Activated naive CD8-positive, alpha-beta T cell treated with anti-CD3 and anti-CD28 coated beads, Interleukin-2, amount 10 ng/mL, durations not matched to agents 7 days and 5 days (primary cell): ENCODE results near the gene FAM186B. TPM values are rescaled to one million over a fixed set of nuclear protein-coding genes. Genes with fewer than 3 reads are reported as not detected.
A peak's percentile ranks its signal among the peaks of the same experiment; 100 is the strongest.

Experiments used
- ATAC-seq: fragments of 150-1000 bp; cut with Tn5 transposase; one replicate; pipeline ENCODE4 v1.10.0; 2021; ENCODE audit warnings: low read depth, moderate library complexity
- POLR2A ChIA-PET: fragments of 350-600 bp; sonication (Branson Sonifier 250); formaldehyde crosslinking; loops from one replicate; lab custom pipeline; 2021; ENCODE audit warnings: antibody characterized with exemption; lab: Charles Lee
- DNase-seq: peaks from one replicate; pipeline ENCODE4 v3.0.0; 2021
- H3K27ac Mint-ChIP-seq: one replicate; pipeline ENCODE4 v1.8.0; 2022; ENCODE audit warnings: mild to moderate bottlenecking, mixed read lengths
- H3K27me3 Mint-ChIP-seq: one replicate; pipeline ENCODE4 v1.8.0; 2022; ENCODE audit warnings: mild to moderate bottlenecking, moderate library complexity, mixed read lengths
- H3K36me3 Mint-ChIP-seq: one replicate; pipeline ENCODE4 v1.8.0; 2021; ENCODE audit warnings: mild to moderate bottlenecking, mixed read lengths
- H3K4me1 Mint-ChIP-seq: one replicate; pipeline ENCODE4 v1.8.0; 2021; ENCODE audit warnings: mixed read lengths
- H3K4me3 Mint-ChIP-seq: one replicate; pipeline ENCODE4 v1.8.0; 2022; ENCODE audit warnings: mild to moderate bottlenecking, moderate library complexity, mixed read lengths
- H3K9me3 Mint-ChIP-seq: one replicate; pipeline ENCODE4 v1.8.0; 2021; ENCODE audit warnings: mixed read lengths
- total RNA-seq, 2 experiments: library from RNA; stranded (reverse); gene quantifications; one replicate each; pipeline ENCODE4 v1.2.3, GENCODE V29; 2021

The FAM186B gene
- total RNA-seq, 2 experiments from 2014 or later: 0.11 to 0.20 TPM

DNA sequence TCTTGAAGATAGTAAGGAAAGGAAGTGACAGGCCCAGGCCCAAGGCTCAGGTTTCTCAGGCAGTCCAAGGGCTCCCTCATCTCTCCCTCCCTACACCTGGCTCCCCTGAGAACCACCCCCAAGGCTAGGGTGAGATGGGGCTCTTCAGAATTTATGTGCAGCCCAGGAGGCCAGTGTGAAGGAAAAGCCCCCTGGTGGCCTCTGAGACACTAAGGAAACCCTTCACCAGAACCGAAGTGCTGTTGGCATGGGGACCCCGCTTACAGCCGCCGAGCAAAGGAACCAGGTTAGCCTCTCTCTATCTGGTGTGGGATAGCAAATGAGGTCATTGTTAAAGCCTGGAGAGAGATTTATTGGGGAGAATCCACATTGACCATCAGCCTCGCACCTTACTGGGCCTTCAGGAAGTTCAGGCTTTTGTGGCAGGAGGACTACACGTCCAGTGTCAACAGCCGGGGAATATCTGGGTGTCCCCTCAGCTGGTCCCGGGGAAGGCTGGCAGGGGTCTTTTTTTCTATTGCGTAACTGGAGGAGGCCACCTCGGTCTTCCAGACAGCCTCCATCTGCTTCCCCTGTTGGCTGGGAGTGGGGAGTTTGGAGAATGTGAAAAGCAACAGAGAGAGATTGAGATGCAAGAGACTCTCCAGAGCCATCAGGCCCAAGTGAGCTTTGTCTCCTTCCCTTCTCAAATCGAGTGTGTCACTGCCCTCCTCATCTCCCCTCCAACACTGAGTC, 18.1 kb downstream of the FAM186B start:
- POLR2A ChIA-PET: interaction anchor here (0.6 kb wide), 1 partner anchor 36 kb away, joined by 6 read pairs; the partner anchor contains the start of gene PRPF40B

DNA sequence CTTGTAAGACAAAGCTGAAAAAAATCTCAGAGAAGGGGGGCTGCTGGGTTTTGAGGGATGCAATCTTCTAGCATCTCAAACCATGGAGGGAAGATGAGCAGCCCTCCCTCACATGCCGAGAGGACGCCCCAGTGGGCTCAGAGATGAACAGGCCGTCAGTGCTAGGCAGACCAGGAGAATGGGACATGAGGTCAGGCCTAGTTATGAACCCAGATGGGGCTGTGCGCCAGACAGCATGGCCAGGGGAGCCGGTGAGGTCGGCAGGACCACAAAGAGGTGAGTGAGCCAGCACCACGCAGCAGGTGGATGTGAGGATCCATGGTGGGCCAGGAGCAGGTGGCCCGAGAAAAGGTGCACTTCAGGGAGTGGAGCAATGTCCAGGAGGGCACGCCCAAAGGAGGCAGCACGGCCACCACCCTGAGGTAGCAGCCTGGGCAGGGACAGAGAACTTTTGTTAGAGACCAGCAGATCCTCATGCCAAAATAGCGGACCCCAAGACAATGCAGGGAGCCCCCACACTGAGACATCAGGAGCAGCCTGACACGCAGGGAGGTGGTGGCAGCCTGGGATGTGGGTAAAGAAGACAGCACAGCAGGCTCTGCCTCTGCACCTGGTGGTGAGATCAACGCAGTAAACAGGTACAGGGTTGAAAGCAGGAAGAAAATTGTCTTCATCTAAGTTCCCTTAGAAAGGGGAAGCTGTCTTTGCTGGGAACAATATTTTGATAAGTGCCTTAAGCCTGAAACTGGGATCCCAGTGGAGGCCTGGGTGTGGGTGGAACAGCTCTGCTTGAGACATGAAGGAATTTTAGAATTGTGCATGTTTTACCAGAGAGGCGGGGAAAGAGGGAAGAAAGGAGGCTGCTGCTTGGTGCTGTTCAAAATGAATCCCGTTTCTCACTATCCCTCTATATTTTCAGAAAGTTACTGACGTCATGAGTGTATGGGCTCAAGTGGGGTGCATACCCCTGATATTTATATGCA, 19.7 kb downstream of the FAM186B start:
- H3K4me1 Mint-ChIP-seq: peaks cover 4% of the 10 kb centered on the region
- peaks cover 3% of the 10 kb centered on the region for H3K36me3 Mint-ChIP-seq
- H3K27ac Mint-ChIP-seq: peak overlapping the region; percentile 31
- POLR2A ChIA-PET: no interaction called here
- peaks cover 1% of the 10 kb centered on the region for H3K9me3 Mint-ChIP-seq
- no peak overlapping the region for H3K4me3 Mint-ChIP-seq
- no peaks in the 10 kb centered on the region for H3K27me3 Mint-ChIP-seq
- no peak for ATAC-seq
- DNase-seq: no peak

More for the DNA sequence above, 18.1 kb downstream of the FAM186B start:
- H3K4me3 Mint-ChIP-seq: no peak overlapping the region
- H3K27me3 Mint-ChIP-seq: no peaks in the 10 kb centered on the region
- peaks cover 1% of the 10 kb centered on the region for H3K4me1 Mint-ChIP-seq
- H3K9me3 Mint-ChIP-seq: peaks cover 4% of the 10 kb centered on the region
- no peak for ATAC-seq
- DNase-seq: no peak
- peaks cover 8% of the 10 kb centered on the region for H3K36me3 Mint-ChIP-seq
- no peak overlapping the region for H3K27ac Mint-ChIP-seq

- ATAC-seq (no peak), DNase-seq (no peak)
- Mint-ChIP-seq H3K27me3 (no peaks in the 10 kb centered on the region), H3K36me3 (no peaks in the 10 kb centered on the region), H3K9me3 (no peaks in the 10 kb centered on the region), H3K27ac (no peak overlapping the region), H3K4me3 (no peak overlapping the region), H3K4me1 (peaks cover 7% of the 10 kb centered on the region)
- POLR2A ChIA-PET: interaction anchor here (0.7 kb wide), 1 partner anchor 37 kb away, joined by 3 read pairs; no protein-coding TSS in a partner anchor
These were observed 20.8 kb downstream of the FAM186B start for GRCh38 chr12:49584591-49584990.

DNA sequence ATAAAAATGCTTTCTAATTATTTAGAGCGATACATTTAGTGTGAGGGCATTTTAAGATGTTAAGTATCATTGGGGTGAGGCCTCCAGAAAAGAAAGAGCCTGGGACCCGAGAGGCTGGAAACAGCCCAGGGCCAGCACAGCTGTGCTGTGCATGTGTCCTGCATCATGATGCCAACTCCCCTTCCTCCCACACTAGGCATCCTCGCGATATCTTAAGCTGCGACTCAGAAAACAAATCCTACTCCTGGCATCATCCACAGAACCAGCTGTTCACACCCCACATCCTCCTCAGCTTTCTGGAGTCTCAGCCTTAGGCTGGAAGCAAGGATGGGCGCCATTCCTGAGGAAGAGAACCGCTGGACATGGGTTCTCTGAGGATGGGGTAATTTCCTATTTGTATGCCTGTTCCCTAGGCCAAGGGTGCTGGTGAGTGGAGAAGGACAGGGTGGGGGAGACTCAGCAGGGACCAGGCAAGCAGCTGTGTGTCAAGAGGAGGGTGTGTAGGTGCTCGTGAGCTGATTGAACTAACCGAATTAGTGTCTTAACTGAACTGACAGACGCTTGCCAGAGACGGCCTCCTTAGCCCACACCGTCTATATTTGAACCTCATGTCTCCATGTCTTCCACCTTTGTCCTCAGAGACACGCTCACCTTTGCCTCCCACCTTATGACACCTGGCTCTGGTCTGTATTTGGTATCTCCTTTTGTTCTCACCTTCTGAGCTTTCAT, 21.9 kb downstream of the FAM186B start:
- Mint-ChIP-seq H3K36me3 (no peaks in the 10 kb centered on the region), H3K9me3 (no peaks in the 10 kb centered on the region)
- no peak for ATAC-seq

GRCh38 chr12:49582850-49583249, 22.6 kb downstream of the FAM186B start:
- Mint-ChIP-seq H3K9me3 (no peaks in the 10 kb centered on the region), H3K27ac (no peak overlapping the region), H3K4me3 (no peak overlapping the region), H3K4me1 (peaks cover 8% of the 10 kb centered on the region), H3K36me3 (no peaks in the 10 kb centered on the region), H3K27me3 (no peaks in the 10 kb centered on the region)
- POLR2A ChIA-PET: no interaction called here
- DNase-seq (no peak), ATAC-seq (no peak)

More for the DNA sequence above, 21.9 kb downstream of the FAM186B start:
- no peak for DNase-seq
- POLR2A ChIA-PET: interaction anchor here (0.5 to 1.1 kb wide), 3 partner anchors 34 to 927 kb away, joined by 3 to 4 read pairs (median 3); no protein-coding TSS in a partner anchor
- H3K27me3 Mint-ChIP-seq: no peaks in the 10 kb centered on the region
- H3K27ac Mint-ChIP-seq: no peak overlapping the region
- peaks cover 8% of the 10 kb centered on the region for H3K4me1 Mint-ChIP-seq
- no peak overlapping the region for H3K4me3 Mint-ChIP-seq

DNA sequence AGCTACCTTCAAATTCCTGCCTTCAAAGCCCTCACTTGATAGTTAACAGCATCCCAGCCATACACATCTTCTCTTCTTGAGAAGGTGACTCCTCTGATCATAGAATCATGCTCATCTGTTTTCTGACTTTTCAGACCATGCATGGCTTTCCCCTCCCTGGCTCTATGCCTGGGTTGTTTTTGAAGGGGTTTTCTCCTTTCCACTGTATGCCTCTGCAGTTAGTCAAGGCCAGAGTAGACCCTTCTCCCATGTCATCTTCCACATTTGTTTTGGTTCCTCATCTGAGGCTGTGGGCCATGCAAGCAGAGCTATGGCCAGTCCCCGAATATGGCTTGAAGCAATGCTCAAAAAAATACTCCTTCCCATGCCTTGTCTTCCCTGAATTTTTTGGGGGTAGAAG, 23.2 kb downstream of the FAM186B start:
- POLR2A ChIA-PET: interaction anchor here (1.3 kb wide), 1 partner anchor 20 kb away, joined by 3 read pairs; no protein-coding TSS in a partner anchor
- Mint-ChIP-seq H3K36me3 (no peaks in the 10 kb centered on the region), H3K4me3 (no peak overlapping the region), H3K9me3 (no peaks in the 10 kb centered on the region), H3K27ac (peak overlapping the region; percentile 3), H3K4me1 (peaks cover 8% of the 10 kb centered on the region), H3K27me3 (no peaks in the 10 kb centered on the region)
- ATAC-seq (no peak), DNase-seq (no peak)

DNA sequence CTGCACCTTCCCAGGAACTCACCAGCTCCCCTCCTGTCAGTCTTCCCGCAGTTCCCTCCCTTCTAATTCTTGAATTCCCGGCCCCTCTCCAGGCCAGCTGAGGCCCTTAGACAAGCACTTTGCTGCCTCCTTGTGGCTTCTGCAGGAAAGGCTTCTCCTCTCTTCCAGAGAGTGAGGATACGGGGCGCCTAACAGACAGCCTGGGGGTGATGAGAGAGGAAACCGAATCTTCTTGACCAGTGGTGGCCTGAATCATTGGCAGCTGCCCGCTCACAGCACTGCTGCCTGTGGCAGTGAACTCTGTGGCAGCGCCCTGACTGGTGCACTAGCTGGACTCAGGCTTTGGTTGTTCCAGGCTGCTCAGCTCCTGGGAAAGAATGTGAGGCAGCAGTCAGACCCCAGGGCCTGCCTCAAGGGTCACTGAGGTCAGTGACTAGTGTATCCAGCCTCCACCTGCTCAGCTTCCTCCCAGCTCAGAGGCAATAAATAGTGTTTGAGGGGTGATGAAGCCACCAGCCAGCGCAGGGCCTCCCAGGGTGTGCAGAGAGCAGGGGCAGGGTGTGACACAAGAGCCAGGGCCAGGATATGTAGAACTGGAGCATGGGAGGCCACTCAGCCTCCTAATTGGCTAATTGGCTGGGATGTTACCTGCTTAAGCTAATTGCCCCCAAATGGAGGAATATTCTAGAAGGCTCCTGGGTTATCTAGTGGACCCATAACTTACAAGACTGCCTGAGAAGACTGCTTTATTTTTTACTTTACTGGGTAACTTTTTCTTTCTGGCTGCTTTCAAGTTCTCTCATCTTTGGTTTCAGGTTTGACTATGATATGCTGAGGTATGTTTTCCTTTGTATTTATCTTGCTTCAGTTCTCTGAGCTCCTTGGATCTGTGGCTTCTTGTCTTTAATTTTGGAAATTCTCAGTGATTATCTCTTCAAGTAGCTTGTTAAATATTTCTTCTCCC, 24.6 kb downstream of the FAM186B start:
- Mint-ChIP-seq H3K4me3 (no peak overlapping the region), H3K27me3 (no peaks in the 10 kb centered on the region), H3K36me3 (peaks cover 3% of the 10 kb centered on the region), H3K4me1 (peaks cover 8% of the 10 kb centered on the region), H3K9me3 (no peaks in the 10 kb centered on the region), H3K27ac (no peak overlapping the region)
- ATAC-seq: peak; percentile 79
- DNase-seq: peak; percentile 61
- POLR2A ChIA-PET: interaction anchor here (0.9 to 1.6 kb wide), 5 partner anchors 19 to 214 kb away, joined by 3 to 4 read pairs (median 4); no protein-coding TSS in a partner anchor

DNA sequence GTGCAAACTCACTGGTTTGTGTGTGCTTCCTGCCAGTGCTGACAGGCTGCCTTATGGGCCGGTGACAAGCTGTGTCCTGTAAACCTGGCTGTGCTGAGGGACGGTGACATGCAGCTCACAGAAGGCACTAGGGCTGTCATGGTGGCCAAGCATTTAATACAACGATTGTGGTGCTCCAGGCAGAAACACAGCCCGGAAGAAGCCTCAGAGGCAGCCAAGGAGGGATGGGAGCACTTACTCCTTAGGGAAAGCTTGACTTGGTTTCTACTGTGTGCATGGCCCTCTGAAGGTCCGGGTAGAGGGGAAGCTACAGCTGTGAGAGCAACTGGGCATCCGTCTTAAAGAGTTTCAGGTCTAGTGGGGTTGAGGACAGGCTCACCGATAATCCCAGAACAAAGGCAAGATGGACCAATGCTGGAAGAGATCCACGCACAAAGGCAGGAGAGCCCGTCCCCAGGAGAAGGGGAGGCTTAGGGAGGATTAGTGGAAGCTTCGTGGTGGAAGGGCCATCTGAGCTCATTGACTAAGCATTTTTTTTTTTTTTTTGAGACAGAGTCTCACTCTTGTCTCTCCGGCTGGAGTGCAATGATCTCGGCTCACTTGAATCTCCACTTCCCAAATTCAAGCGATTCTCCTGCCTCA, 26.8 kb downstream of the FAM186B start:
- POLR2A ChIA-PET: interaction anchor here (0.8 kb wide), 1 partner anchor 44 kb away, joined by 3 read pairs; the partner anchor contains the start of gene PRPF40B
- no peaks in the 10 kb centered on the region for H3K9me3 Mint-ChIP-seq
- peaks cover 3% of the 10 kb centered on the region for H3K36me3 Mint-ChIP-seq
- H3K4me3 Mint-ChIP-seq: no peak overlapping the region
- DNase-seq (no peak), ATAC-seq (no peak)
- H3K4me1 Mint-ChIP-seq: peaks cover 8% of the 10 kb centered on the region
- no peak overlapping the region for H3K27ac Mint-ChIP-seq
- no peaks in the 10 kb centered on the region for H3K27me3 Mint-ChIP-seq

DNA sequence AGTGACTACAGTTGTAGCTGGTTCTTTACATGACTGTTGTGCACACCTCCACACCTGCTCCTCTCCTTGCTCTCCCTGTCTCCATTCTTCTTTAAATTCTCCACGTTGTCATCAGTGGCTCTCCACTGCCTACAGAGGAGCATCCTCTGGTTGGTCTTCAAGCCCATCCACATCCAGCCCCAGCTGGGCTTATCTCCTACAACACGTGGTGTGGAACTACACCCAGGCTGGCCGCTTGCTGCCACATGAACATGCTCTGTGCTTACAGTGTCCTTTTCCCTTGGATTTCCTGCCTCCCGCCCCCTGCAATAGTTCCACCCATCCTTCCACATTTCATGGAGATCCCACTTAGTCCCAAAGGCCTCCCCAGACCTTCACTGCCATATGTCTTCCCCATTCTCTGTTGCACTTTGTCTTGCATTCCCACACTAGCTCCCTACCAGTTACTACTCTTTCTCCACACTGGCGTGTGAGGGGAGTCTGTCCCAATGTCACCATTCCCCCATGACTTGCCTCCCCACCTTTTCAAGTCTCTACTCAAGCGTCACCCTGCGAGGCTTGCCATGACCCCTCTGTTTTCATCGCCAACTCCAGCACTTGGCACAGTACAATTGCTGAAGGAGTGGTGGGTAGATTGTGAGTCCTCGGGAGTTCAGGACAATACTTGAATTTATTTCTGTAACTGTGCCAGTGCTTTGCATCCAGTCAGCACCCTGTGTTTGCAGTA, 27.7 kb downstream of the FAM186B start:
- Mint-ChIP-seq H3K9me3 (no peaks in the 10 kb centered on the region), H3K27ac (no peak overlapping the region), H3K4me1 (peaks cover 8% of the 10 kb centered on the region), H3K36me3 (peaks cover 3% of the 10 kb centered on the region), H3K4me3 (no peak overlapping the region), H3K27me3 (no peaks in the 10 kb centered on the region)
- ATAC-seq (no peak), DNase-seq (no peak)
- POLR2A ChIA-PET: no interaction called here

- no peaks in the 10 kb centered on the region for H3K9me3 Mint-ChIP-seq
- H3K36me3 Mint-ChIP-seq: peaks cover 10% of the 10 kb centered on the region
- DNase-seq (no peak), ATAC-seq (peak; percentile 13)
- no peaks in the 10 kb centered on the region for H3K27me3 Mint-ChIP-seq
- H3K27ac Mint-ChIP-seq: peak overlapping the region; percentile 99
- POLR2A ChIA-PET: interaction anchor here (0.5 to 0.8 kb wide), 3 partner anchors 15 to 54 kb away, joined by 3 to 4 read pairs (median 3); partner anchors contain the start of gene PRPF40B
- H3K4me1 Mint-ChIP-seq: peaks cover 45% of the 10 kb centered on the region
- peak overlapping the region; percentile 98 for H3K4me3 Mint-ChIP-seq
These were observed 36.8 kb downstream of the FAM186B start for GRCh38 chr12:49568442-49569162.
